Colon (tissue), 2 donors: ENCODE measurements around the gene RARG.
"Not testable (repeated sequence)": the region's sequence is repeated elsewhere in the genome, so short reads cannot be mapped to it uniquely, and the experiment has no call there.

Experiments used
- FAIRE-seq: peaks from 2 replicates; lab custom pipeline; 2012; peaks lifted over from hg19 to GRCh38; lab: Jason Lieb, UNC
- donor health status: control.
- donor health status: control.

RARG gene

GRCh38 chr12:53208435-53208834, 23.6 kb downstream of the RARG start:
- FAIRE-seq: no peak

- no peak for FAIRE-seq
Measured at GRCh38 chr12:53207042-53207441, 25.0 kb downstream of the RARG start, which contains the start of gene ITGB7. Gene ITGB7 (minus strand): TSS chr12:53207251. CDS start chr12:53200443, 6,808 bp downstream.

GRCh38 chr12:53205747-53206419, 26.1 kb downstream of the RARG start:
- FAIRE-seq: no peak

GRCh38 chr12:53204351-53204750, 27.7 kb downstream of the RARG start:
- FAIRE-seq: no peak

- FAIRE-seq: not testable (repeated sequence)
Measured at GRCh38 chr12:53202316-53202715, 29.7 kb downstream of the RARG start.

- FAIRE-seq: no peak
Measured at GRCh38 chr12:53201639-53202038, 30.4 kb downstream of the RARG start.

GRCh38 chr12:53201177-53201541, 30.9 kb downstream of the RARG start:
- no peak for FAIRE-seq

- no peak for FAIRE-seq
Measured at GRCh38 chr12:53200458-53201176, 31.4 kb downstream of the RARG start.

GRCh38 chr12:53200107-53200457, 31.9 kb downstream of the RARG start:
- no peak for FAIRE-seq

GRCh38 chr12:53199700-53200099, 32.3 kb downstream of the RARG start:
- no peak for FAIRE-seq

- no peak for FAIRE-seq
Measured at GRCh38 chr12:53198486-53199110, 33.4 kb downstream of the RARG start.

- FAIRE-seq: no peak
Measured at GRCh38 chr12:53197011-53197640, 34.9 kb downstream of the RARG start.

- FAIRE-seq: no peak
Measured at GRCh38 chr12:53196486-53196885, 35.5 kb downstream of the RARG start.

GRCh38 chr12:53195516-53196420, 36.2 kb downstream of the RARG start:
- no peak for FAIRE-seq

- no peak for FAIRE-seq
Measured at GRCh38 chr12:53194973-53195372, 37.0 kb downstream of the RARG start.

GRCh38 chr12:53193985-53194716, 37.9 kb downstream of the RARG start:
- no peak for FAIRE-seq

- FAIRE-seq: no peak
Measured at GRCh38 chr12:53193040-53193439, 39.0 kb downstream of the RARG start.

GRCh38 chr12:53192531-53193021, 39.4 kb downstream of the RARG start:
- no peak for FAIRE-seq

GRCh38 chr12:53191885-53192530, 40.0 kb downstream of the RARG start:
- FAIRE-seq: no peak

- FAIRE-seq: no peak
Measured at GRCh38 chr12:53191096-53191884, 40.7 kb downstream of the RARG start.
